HCT116 (cell line): ENCODE data around the gene KLF3. TPM values are rescaled to one million over a fixed set of nuclear protein-coding genes. Genes with fewer than 3 reads are reported as not detected.

Experiments
- ATAC-seq: fragments of 200-7000 bp; cut with Tn5 transposase; 2 replicates; pipeline ENCODE4 v1.9.1; 2020; ENCODE audit warnings: mild to moderate bottlenecking, moderate library complexity
- BruUV-seq: library from RNA; stranded (reverse); fragments of 400-500 nt; replicated peaks from 2 replicates; lab custom pipeline; 2021; lab: Mats Ljungman, UMichigan
- CTCF ChIA-PET: fragments of 300-600 bp; sonication (Branson Sonifier 250); formaldehyde crosslinking; loops from one replicate; lab custom pipeline; 2021; ENCODE audit warnings: antibody characterized with exemption; lab: Charles Lee
- POLR2A ChIA-PET: fragments of 300-600, 350-600 bp; sonication (Branson Sonifier 250); formaldehyde crosslinking; loops from one replicate; lab custom pipeline; 2021; ENCODE audit warnings: antibody characterized with exemption; lab: Charles Lee
- RAD21 ChIA-PET, 2 experiments: fragments of 300-600 bp; sonication (Branson Sonifier 250); formaldehyde crosslinking; loops; one replicate each; lab custom pipeline; 2023; ENCODE audit warnings: low total read pairs in 2 of 2; ENCODE audit not compliant: uncharacterized antibody in 2 of 2, unreplicated experiment in 2 of 2, low non-redundant PET in 1 of 2; lab: Charles Lee
- DNase-seq: peaks from one replicate; pipeline ENCODE4 v3.0.0-alpha.2; 2010; ENCODE audit warnings: low read depth, low spot score
- H2AFZ ChIP-seq: fragments of 200-600 bp; shearing (Covaris generic), sonication (generic); 2 replicates; pipeline ENCODE4 v1.6.1; 2017; ENCODE audit warnings: low read depth, mixed run types, mixed read lengths, antibody characterized with exemption, low read length; ENCODE audit not compliant: poor library complexity, severe bottlenecking
- H3K27ac ChIP-seq: 2 replicates; pipeline ENCODE4 v1.5.1; 2012; ENCODE audit warnings: low read depth, low read length
- H3K27me3 ChIP-seq: fragments of 200-600 bp; sonication (generic); 2 replicates; pipeline ENCODE4 v1.6.1; 2016; ENCODE audit warnings: mixed run types, low read length, mixed read lengths; ENCODE audit not compliant: insufficient read depth
- H3K36me3 ChIP-seq, 2 experiments: fragments of 200-500 bp in 1 of 2; fragments of 200-600 bp in 1 of 2; sonication (Bioruptor generic) in 1 of 2; sonication (generic) in 1 of 2; 2 replicates each; pipeline versions ENCODE4 v1.5.1 to v1.6.1; 2014 to 2016; ENCODE audit warnings: low read length in 2 of 2, inconsistent platforms in 1 of 2, mixed read lengths in 1 of 2, mixed run types in 1 of 2; ENCODE audit not compliant: insufficient read depth in 2 of 2, control insufficient read depth in 1 of 2
- H3K4me1 ChIP-seq, 2 experiments: fragments of 200-600 bp in 1 of 2; sonication (generic) in 1 of 2; 2 replicates each; pipeline versions ENCODE4 v1.5.1 to v1.6.1; 2012 to 2017; ENCODE audit warnings: low read length in 2 of 2, inconsistent platforms in 1 of 2, mild to moderate bottlenecking in 1 of 2, mixed read lengths in 1 of 2, mixed run types in 1 of 2, moderate library complexity in 1 of 2; ENCODE audit not compliant: insufficient read depth in 2 of 2, control insufficient read depth in 1 of 2
- H3K4me2 ChIP-seq: fragments of 200-600 bp; sonication (generic); 2 replicates; pipeline ENCODE4 v1.6.1; 2017; ENCODE audit warnings: mixed run types, low read length, mixed read lengths
- H3K4me3 ChIP-seq, 2 experiments: fragments of 200-600 bp in 1 of 2; sonication (generic) in 1 of 2; replicated peaks in 1 of 2; 2 replicates each; pipeline ENCODE4 v1.5.1; 2011 to 2016; ENCODE audit warnings: low read length in 2 of 2, control low read depth in 1 of 2, low read depth in 1 of 2, mild to moderate bottlenecking in 1 of 2, mixed read lengths in 1 of 2, mixed run types in 1 of 2
- H3K79me2 ChIP-seq: fragments of 200-600 bp; sonication (generic); 2 replicates; pipeline ENCODE4 v1.6.1; 2017; ENCODE audit warnings: mild to moderate bottlenecking, mixed run types, low read length, moderate library complexity, mixed read lengths; ENCODE audit not compliant: insufficient read depth
- H3K9ac ChIP-seq: fragments of 200-600 bp; sonication (generic); 2 replicates; pipeline ENCODE4 v1.6.1; 2016; ENCODE audit warnings: low read length, mixed read lengths
- H3K9me2 ChIP-seq: fragments of 200-600 bp; sonication (generic), shearing (Covaris generic); 2 replicates; pipeline ENCODE4 v1.6.1; 2017; ENCODE audit warnings: mixed run types, mild to moderate bottlenecking, moderate library complexity; ENCODE audit not compliant: insufficient read depth
- H3K9me3 ChIP-seq, 2 experiments: fragments of 200-500 bp in 1 of 2; fragments of 200-600 bp in 1 of 2; sonication (Bioruptor generic) in 1 of 2; sonication (generic) in 1 of 2; 2 replicates each; pipeline ENCODE4 v1.6.1; 2014 to 2017; ENCODE audit warnings: low read length in 2 of 2, mixed read lengths in 2 of 2, inconsistent platforms in 1 of 2, low read depth in 1 of 2, mild to moderate bottlenecking in 1 of 2, mixed run types in 1 of 2, moderate library complexity in 1 of 2; ENCODE audit not compliant: control insufficient read depth in 1 of 2, insufficient read depth in 1 of 2
- H4K20me1 ChIP-seq: fragments of 200-600 bp; sonication (generic), shearing (Covaris generic); 2 replicates; pipeline ENCODE4 v1.6.1; 2017; ENCODE audit warnings: mixed run types, mild to moderate bottlenecking, moderate library complexity; ENCODE audit not compliant: insufficient read depth
- CBX3 ChIP-seq: IDR thresholded peaks from 2 replicates; pipeline ENCODE4 v1.6.1; 2012; ENCODE audit warnings: low read depth
- EGR1 ChIP-seq: IDR thresholded peaks from 2 replicates; pipeline ENCODE4 v1.6.1; 2012; ENCODE audit warnings: low read depth
- ELF1 ChIP-seq: IDR thresholded peaks from 2 replicates; pipeline ENCODE4 v1.6.1; 2012; ENCODE audit warnings: low read depth, borderline replicate concordance
- EZH2phosphoT487 ChIP-seq: fragments of 200-600 bp; IDR thresholded peaks from 2 replicates; pipeline ENCODE4 v1.6.1; 2018; ENCODE audit warnings: antibody characterized with exemption, borderline replicate concordance
- JUND ChIP-seq: IDR thresholded peaks from 2 replicates; pipeline ENCODE4 v1.6.1; 2012
- POLR2A ChIP-seq: IDR thresholded peaks from 2 replicates; pipeline ENCODE4 v1.7.0; 2011; ENCODE audit warnings: borderline replicate concordance; ENCODE audit not compliant: insufficient read depth, insufficient read length; ENCODE audit errors: extremely low read depth
- POLR2AphosphoS5 ChIP-seq: IDR thresholded peaks from 2 replicates; pipeline ENCODE4 v1.6.1; 2011; ENCODE audit warnings: mild to moderate bottlenecking, low read depth, low read length, moderate library complexity
- SIN3A ChIP-seq: IDR thresholded peaks from 2 replicates; pipeline ENCODE4 v1.6.1; 2012; ENCODE audit warnings: low read depth
- SP1 ChIP-seq: IDR thresholded peaks from 2 replicates; pipeline ENCODE4 v1.6.1; 2012; ENCODE audit warnings: low read depth
- SRF ChIP-seq: IDR thresholded peaks from 2 replicates; pipeline ENCODE4 v1.6.1; 2012; ENCODE audit warnings: low read depth
- TCF7L2 ChIP-seq: IDR thresholded peaks from 2 replicates; pipeline ENCODE4 v1.7.0; 2011; ENCODE audit warnings: borderline replicate concordance, inconsistent platforms; ENCODE audit not compliant: insufficient read depth, insufficient read length; ENCODE audit errors: extremely low read depth
- YY1 ChIP-seq: IDR thresholded peaks from 2 replicates; pipeline ENCODE4 v1.6.1; 2011; ENCODE audit warnings: low read length, low read depth, moderate library complexity, mild to moderate bottlenecking; ENCODE audit not compliant: insufficient replicate concordance; ENCODE audit errors: extremely low read depth
- intact Hi-C: fragments of 100-400 bp; cut with micrococcal nuclease; formaldehyde crosslinking; loops from 2 replicates; pipeline ENCODE4 v1.10.0; 2022
- total RNA-seq: library from RNA; stranded (reverse); gene quantifications from one replicate; pipeline ENCODE4 v1.2.1, GENCODE V29; 2021; ENCODE audit not compliant: unreplicated experiment
- TF ChIP-seq, protein P1 (sequence below): IDR thresholded peaks from 2 replicates; pipeline ENCODE4 v1.6.1; 2012; ENCODE audit warnings: low read depth
- TF ChIP-seq, protein P2 (sequence below): IDR thresholded peaks from 2 replicates; pipeline ENCODE4 v1.6.1; 2012
- TF ChIP-seq, protein P3 (sequence below): IDR thresholded peaks from 2 replicates; pipeline ENCODE4 v1.6.1; 2011; ENCODE audit warnings: mild to moderate bottlenecking, low read length, moderate library complexity; ENCODE audit not compliant: insufficient replicate concordance; ENCODE audit errors: extremely low read depth

Gene KLF3
- total RNA-seq, 1 experiment from 2014 or later = 44.2 TPM

DNA sequence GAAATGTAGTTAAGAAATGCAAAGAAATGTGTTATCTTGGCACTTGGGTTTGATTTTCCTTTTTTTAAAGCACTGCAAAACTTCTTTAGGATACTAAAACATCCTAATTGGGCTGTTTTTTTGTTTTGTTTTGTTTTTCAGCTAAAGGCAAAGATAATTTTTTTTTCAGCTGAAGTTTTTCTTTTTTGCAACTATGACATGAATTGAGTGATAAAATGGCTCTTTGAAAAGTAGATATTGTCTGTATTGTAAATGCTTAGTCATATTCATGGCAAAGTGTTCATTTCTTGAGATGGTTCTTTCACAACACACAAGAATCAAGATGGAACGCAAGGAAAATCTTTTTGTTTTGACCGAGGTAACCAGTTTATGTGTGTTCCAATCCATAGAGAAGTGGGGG is 35.1 kb downstream of the KLF3 start:
- ChIA-PET CTCF (no interaction called here), RAD21 (no interaction called here), POLR2A (no interaction called here)
- Histone ChIP-seq H3K27ac (no peak overlapping the region), H3K9ac (no peak overlapping the region), H3K36me3 (peaks cover 18 to 34% of the 10 kb centered on the region in 2 experiments; a peak in 3 of 4 replicates), H3K9me3 (no peaks in the 10 kb centered on the region), H3K27me3 (no peaks in the 10 kb centered on the region), H3K4me2 (no peak overlapping the region), H4K20me1 (no peaks in the 10 kb centered on the region), H3K4me3 (no peak overlapping the region), H3K79me2 (no peaks in the 10 kb centered on the region), H3K4me1 (peaks cover 8 to 12% of the 10 kb centered on the region in 2 experiments; a peak in 3 of 4 replicates), H3K9me2 (no peaks in the 10 kb centered on the region), H2AFZ (no peak overlapping the region)
- ATAC-seq (no peak), DNase-seq (no peak)
- TF ChIP-seq POLR2A (no peak), EZH2phosphoT487 (no peak)
- intact Hi-C loops = no loop called here
- no TSS peak for BruUV-seq

DNA sequence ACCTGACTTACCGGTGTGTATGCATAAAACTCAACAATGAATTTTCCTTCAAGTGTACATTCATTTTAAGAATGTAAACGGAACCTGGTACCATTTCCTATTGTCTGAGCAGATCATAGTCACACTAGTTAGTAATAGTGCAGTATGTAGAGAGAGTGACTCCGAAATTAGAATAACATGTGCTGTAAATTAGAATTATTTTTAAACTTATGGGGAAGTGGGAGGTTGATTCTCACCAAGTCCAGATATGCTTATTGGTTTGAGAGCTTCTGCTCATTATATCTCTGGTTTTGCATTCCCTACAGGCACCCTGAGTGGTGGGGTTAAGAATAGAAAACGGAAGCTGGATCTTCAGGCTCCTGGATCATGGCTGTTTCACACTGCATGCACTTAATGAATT is 39.6 kb downstream of the KLF3 start:
- POLR2A ChIA-PET = interaction anchor here (0.8 to 1.2 kb wide), 2 partner anchors 16 to 30 kb away, joined by 3 read pairs; no protein-coding TSS in a partner anchor
- RAD21 ChIA-PET = interaction anchor here in 1 of 2 experiments (0.6 kb wide), 1 partner anchor 495 kb away, joined by 3 read pairs; no protein-coding TSS in a partner anchor
- CTCF ChIA-PET = no interaction called here
- Histone ChIP-seq H3K9ac (no peak overlapping the region), H2AFZ (no peak overlapping the region), H3K4me1 (peaks cover 8 to 12% of the 10 kb centered on the region in 2 experiments; a peak in 3 of 4 replicates), H3K4me3 (no peak overlapping the region), H3K27me3 (no peaks in the 10 kb centered on the region), H4K20me1 (no peaks in the 10 kb centered on the region), H3K27ac (no peak overlapping the region), H3K9me3 (no peaks in the 10 kb centered on the region), H3K36me3 (peaks cover 0 to 3% of the 10 kb centered on the region in 2 experiments; a peak in 1 of 4 replicates), H3K9me2 (0 out of 2 replicates have a peak, but pooled peaks cover 3% of the 10 kb centered on the region), H3K79me2 (no peaks in the 10 kb centered on the region), H3K4me2 (no peak overlapping the region)
- intact Hi-C loops = no loop called here
- no TSS peak for BruUV-seq
- ATAC-seq (no peak), DNase-seq (no peak)
- no peak for TF ChIP-seq SIN3A
- no peak for TF ChIP-seq TCF7L2
- TF ChIP-seq, protein P1, sequence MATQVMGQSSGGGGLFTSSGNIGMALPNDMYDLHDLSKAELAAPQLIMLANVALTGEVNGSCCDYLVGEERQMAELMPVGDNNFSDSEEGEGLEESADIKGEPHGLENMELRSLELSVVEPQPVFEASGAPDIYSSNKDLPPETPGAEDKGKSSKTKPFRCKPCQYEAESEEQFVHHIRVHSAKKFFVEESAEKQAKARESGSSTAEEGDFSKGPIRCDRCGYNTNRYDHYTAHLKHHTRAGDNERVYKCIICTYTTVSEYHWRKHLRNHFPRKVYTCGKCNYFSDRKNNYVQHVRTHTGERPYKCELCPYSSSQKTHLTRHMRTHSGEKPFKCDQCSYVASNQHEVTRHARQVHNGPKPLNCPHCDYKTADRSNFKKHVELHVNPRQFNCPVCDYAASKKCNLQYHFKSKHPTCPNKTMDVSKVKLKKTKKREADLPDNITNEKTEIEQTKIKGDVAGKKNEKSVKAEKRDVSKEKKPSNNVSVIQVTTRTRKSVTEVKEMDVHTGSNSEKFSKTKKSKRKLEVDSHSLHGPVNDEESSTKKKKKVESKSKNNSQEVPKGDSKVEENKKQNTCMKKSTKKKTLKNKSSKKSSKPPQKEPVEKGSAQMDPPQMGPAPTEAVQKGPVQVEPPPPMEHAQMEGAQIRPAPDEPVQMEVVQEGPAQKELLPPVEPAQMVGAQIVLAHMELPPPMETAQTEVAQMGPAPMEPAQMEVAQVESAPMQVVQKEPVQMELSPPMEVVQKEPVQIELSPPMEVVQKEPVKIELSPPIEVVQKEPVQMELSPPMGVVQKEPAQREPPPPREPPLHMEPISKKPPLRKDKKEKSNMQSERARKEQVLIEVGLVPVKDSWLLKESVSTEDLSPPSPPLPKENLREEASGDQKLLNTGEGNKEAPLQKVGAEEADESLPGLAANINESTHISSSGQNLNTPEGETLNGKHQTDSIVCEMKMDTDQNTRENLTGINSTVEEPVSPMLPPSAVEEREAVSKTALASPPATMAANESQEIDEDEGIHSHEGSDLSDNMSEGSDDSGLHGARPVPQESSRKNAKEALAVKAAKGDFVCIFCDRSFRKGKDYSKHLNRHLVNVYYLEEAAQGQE = no peak
- no peak for TF ChIP-seq EGR1
- TF ChIP-seq, protein P2, sequence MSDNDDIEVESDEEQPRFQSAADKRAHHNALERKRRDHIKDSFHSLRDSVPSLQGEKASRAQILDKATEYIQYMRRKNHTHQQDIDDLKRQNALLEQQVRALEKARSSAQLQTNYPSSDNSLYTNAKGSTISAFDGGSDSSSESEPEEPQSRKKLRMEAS = no peak
- TF ChIP-seq ELF1 = no peak
- no peak for TF ChIP-seq SRF
- no peak for TF ChIP-seq CBX3
- TF ChIP-seq EZH2phosphoT487 = no peak
- TF ChIP-seq, protein P3, sequence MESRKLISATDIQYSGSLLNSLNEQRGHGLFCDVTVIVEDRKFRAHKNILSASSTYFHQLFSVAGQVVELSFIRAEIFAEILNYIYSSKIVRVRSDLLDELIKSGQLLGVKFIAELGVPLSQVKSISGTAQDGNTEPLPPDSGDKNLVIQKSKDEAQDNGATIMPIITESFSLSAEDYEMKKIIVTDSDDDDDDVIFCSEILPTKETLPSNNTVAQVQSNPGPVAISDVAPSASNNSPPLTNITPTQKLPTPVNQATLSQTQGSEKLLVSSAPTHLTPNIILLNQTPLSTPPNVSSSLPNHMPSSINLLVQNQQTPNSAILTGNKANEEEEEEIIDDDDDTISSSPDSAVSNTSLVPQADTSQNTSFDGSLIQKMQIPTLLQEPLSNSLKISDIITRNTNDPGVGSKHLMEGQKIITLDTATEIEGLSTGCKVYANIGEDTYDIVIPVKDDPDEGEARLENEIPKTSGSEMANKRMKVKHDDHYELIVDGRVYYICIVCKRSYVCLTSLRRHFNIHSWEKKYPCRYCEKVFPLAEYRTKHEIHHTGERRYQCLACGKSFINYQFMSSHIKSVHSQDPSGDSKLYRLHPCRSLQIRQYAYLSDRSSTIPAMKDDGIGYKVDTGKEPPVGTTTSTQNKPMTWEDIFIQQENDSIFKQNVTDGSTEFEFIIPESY = no peak
- TF ChIP-seq SP1 = no peak
- no peak for TF ChIP-seq POLR2AphosphoS5
- TF ChIP-seq YY1 = no peak
- no peak for TF ChIP-seq JUND
